Natural killer cell (primary cell): ENCODE measurements around the gene TDRD9. TPM values are rescaled to one million over a fixed set of nuclear protein-coding genes. Genes with fewer than 3 reads are reported as not detected.

Experiments
- ATAC-seq, 3 donors: fragments of 150-1000 bp in 2 of 3; fragments of 200-7000 bp in 1 of 3; cut with Tn5 transposase; 1 replicate in 1 of 3; 2 replicates in 2 of 3; pipeline ENCODE4 v1.10.0; 2021; ENCODE audit warnings: mild to moderate bottlenecking in 2 of 3, moderate library complexity in 2 of 3
- DNase-seq, 2 donors: peaks; one replicate each; pipeline versions ENCODE4 v3.0.0 to v3.0.0-alpha.2; 2013 to 2021; ENCODE audit warnings: mixed read lengths in 1 of 2
- H3K27ac ChIP-seq: one replicate; pipeline ENCODE4 v1.5.1; 2013; ENCODE audit warnings: mild to moderate bottlenecking, low read length
- H3K27me3 ChIP-seq: one replicate; pipeline ENCODE4 v1.6.1; 2013; ENCODE audit warnings: low read length; ENCODE audit not compliant: control insufficient read depth, insufficient read depth
- H3K36me3 ChIP-seq: one replicate; pipeline ENCODE4 v1.6.1; 2013; ENCODE audit warnings: low read length; ENCODE audit not compliant: control insufficient read depth, insufficient read depth
- H3K4me1 ChIP-seq: one replicate; pipeline ENCODE4 v1.6.1; 2013; ENCODE audit warnings: low read length; ENCODE audit not compliant: control insufficient read depth, insufficient read depth
- H3K4me3 ChIP-seq: one replicate; pipeline ENCODE4 v1.5.1; 2013; ENCODE audit warnings: low read length
- H3K9me3 ChIP-seq: one replicate; pipeline ENCODE4 v1.6.1; 2013; ENCODE audit warnings: low read length; ENCODE audit not compliant: control insufficient read depth, insufficient read depth
- H3K27ac Mint-ChIP-seq, 2 donors: one replicate each; pipeline ENCODE4 v1.8.0; 2022; ENCODE audit warnings: mild to moderate bottlenecking in 2 of 2, mixed read lengths in 2 of 2, moderate library complexity in 1 of 2
- H3K27me3 Mint-ChIP-seq, 2 donors: one replicate each; pipeline ENCODE4 v1.8.0; 2022; ENCODE audit warnings: low read depth in 2 of 2, mixed read lengths in 2 of 2
- H3K36me3 Mint-ChIP-seq: one replicate; pipeline ENCODE4 v1.8.0; 2022; ENCODE audit warnings: mixed read lengths
- H3K4me1 Mint-ChIP-seq, 2 donors: one replicate each; pipeline ENCODE4 v1.8.0; 2022; ENCODE audit warnings: mixed read lengths in 2 of 2
- H3K4me3 Mint-ChIP-seq: one replicate; pipeline ENCODE4 v1.8.0; 2022; ENCODE audit warnings: mild to moderate bottlenecking, moderate library complexity, mixed read lengths
- H3K9me3 Mint-ChIP-seq, 2 donors: one replicate each; pipeline ENCODE4 v1.8.0; 2022; ENCODE audit warnings: mixed read lengths in 2 of 2
- WGBS: methylation state at CpG from one replicate; pipeline ENCODE4 v1.1.7; 2013; ENCODE audit warnings: missing lambda C conversion rate; ENCODE audit not compliant: insufficient coverage; 5-methylcytosine and 5-hydroxymethylcytosine counted together
- intact Hi-C: fragments of 100-400 bp; cut with micrococcal nuclease; formaldehyde crosslinking; loops from one replicate; pipeline ENCODE4 v1.14.2; 2022
- total RNA-seq, 4 donors: library from RNA; stranded (reverse); fragments of 120-200 nt in 1 of 4; gene quantifications; one replicate each; pipeline versions ENCODE4 v1.2.3 to v1.2.4, GENCODE V29; 2013 to 2022
- TF ChIP-seq, protein P1 (sequence below): fragments of 200-600 bp; IDR thresholded peaks from one replicate; pipeline ENCODE4 v1.8.0; 2022; ENCODE audit warnings: antibody characterized with exemption

Gene TDRD9
- total RNA-seq, 3 donors from 2014 or later (not counting 1 experiment from before 2014, with no cell fraction given): 0.75 to 2.2 (median 1.4) TPM

DNA sequence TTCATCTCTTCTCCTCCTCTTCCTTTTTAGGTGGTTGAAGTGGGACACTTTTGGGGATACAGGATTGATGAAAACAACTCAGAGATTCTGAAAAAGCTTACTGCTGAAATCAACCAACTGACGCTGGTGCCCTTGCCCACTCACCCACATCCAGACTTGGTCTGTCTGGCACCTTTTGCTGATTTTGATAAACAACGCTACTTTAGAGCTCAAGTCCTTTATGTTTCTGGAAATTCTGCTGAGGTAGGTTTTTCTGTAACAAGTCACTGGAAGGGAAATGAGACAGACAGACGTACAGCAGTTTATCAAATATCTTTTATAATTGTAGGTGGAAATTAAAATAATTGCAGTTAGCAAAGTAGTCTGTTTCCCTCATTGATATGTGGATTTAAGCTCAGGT lies 97.3 kb downstream of the TDRD9 start:
- Mint-ChIP-seq H3K27me3 (peaks cover 11 to 38% of the 10 kb centered on the region in 2 donors), H3K9me3 (no peaks in the 10 kb centered on the region), H3K4me1 (no peaks in the 10 kb centered on the region), H3K36me3 (no peaks in the 10 kb centered on the region), H3K27ac (no peak overlapping the region), H3K4me3 (no peak overlapping the region)
- Histone ChIP-seq H3K27me3 (peaks cover 5% of the 10 kb centered on the region), H3K4me3 (no peak overlapping the region), H3K27ac (no peak overlapping the region), H3K36me3 (no peaks in the 10 kb centered on the region), H3K9me3 (no peaks in the 10 kb centered on the region), H3K4me1 (no peaks in the 10 kb centered on the region)
- TF ChIP-seq, protein P1, sequence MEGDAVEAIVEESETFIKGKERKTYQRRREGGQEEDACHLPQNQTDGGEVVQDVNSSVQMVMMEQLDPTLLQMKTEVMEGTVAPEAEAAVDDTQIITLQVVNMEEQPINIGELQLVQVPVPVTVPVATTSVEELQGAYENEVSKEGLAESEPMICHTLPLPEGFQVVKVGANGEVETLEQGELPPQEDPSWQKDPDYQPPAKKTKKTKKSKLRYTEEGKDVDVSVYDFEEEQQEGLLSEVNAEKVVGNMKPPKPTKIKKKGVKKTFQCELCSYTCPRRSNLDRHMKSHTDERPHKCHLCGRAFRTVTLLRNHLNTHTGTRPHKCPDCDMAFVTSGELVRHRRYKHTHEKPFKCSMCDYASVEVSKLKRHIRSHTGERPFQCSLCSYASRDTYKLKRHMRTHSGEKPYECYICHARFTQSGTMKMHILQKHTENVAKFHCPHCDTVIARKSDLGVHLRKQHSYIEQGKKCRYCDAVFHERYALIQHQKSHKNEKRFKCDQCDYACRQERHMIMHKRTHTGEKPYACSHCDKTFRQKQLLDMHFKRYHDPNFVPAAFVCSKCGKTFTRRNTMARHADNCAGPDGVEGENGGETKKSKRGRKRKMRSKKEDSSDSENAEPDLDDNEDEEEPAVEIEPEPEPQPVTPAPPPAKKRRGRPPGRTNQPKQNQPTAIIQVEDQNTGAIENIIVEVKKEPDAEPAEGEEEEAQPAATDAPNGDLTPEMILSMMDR: no peak
- no peak for DNase-seq
- intact Hi-C loops: no loop called here
- WGBS: 92% methylated on average over 3 of the region's 3 CpGs
- ATAC-seq: no peak

- DNase-seq (no peak), ATAC-seq (no peak)
- H3K9me3 ChIP-seq: no peaks in the 10 kb centered on the region
- TF ChIP-seq, protein P1: no peak
- H3K9me3 Mint-ChIP-seq: no peaks in the 10 kb centered on the region
- no peaks in the 10 kb centered on the region for H3K36me3 Mint-ChIP-seq
- no peaks in the 10 kb centered on the region for H3K36me3 ChIP-seq
- no peak overlapping the region for H3K4me3 ChIP-seq
- H3K27ac ChIP-seq: no peak overlapping the region
- H3K27ac Mint-ChIP-seq: no peak overlapping the region
- 100% methylated on average over 1 of the region's 1 CpG for WGBS
- peaks cover 11 to 33% of the 10 kb centered on the region in 2 donors for H3K27me3 Mint-ChIP-seq
- H3K4me1 ChIP-seq: no peaks in the 10 kb centered on the region
- intact Hi-C loops: no loop called here
- H3K27me3 ChIP-seq: peaks cover 5% of the 10 kb centered on the region
- H3K4me3 Mint-ChIP-seq: no peak overlapping the region
- H3K4me1 Mint-ChIP-seq: no peaks in the 10 kb centered on the region
These were observed 97.8 kb downstream of the TDRD9 start for GRCh38 chr14:104026024-104026423.

DNA sequence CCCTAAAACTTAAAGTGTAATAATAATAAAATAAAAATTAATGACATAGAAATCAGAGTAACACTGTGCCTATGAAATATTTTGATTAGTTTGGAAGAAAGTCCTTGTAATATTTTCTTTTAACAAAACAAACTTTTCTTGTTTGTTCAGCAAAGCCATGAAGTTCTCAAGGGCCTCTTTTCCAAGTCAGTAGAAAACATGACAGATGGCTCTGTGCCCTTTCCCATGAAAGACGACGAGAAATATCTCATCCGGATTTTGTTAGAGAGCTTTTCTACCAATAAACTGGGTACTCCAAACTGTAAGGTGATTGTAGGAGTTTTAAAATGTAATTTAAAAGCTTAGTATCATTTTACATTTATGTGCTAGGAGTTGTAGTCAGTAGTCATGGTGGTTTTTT lies 102.7 kb downstream of the TDRD9 start:
- Mint-ChIP-seq H3K9me3 (no peaks in the 10 kb centered on the region), H3K36me3 (no peaks in the 10 kb centered on the region), H3K27me3 (peaks cover 25 to 42% of the 10 kb centered on the region in 2 donors), H3K27ac (no peak overlapping the region), H3K4me3 (no peak overlapping the region), H3K4me1 (no peaks in the 10 kb centered on the region)
- no peak for ATAC-seq
- no peak for DNase-seq
- Histone ChIP-seq H3K4me1 (no peaks in the 10 kb centered on the region), H3K4me3 (no peak overlapping the region), H3K27me3 (peaks cover 5% of the 10 kb centered on the region), H3K36me3 (no peaks in the 10 kb centered on the region), H3K27ac (no peak overlapping the region), H3K9me3 (no peaks in the 10 kb centered on the region)
- WGBS: 100% methylated on average over 3 of the region's 3 CpGs
- intact Hi-C loops: no loop called here
- TF ChIP-seq, protein P1: no peak

GRCh38 chr14:104031384-104031783 lies 103.1 kb downstream of the TDRD9 start:
- H3K4me1 Mint-ChIP-seq: no peaks in the 10 kb centered on the region
- Histone ChIP-seq H3K4me3 (no peak overlapping the region), H3K9me3 (no peaks in the 10 kb centered on the region), H3K27ac (no peak overlapping the region), H3K4me1 (no peaks in the 10 kb centered on the region), H3K36me3 (no peaks in the 10 kb centered on the region), H3K27me3 (peaks cover 5% of the 10 kb centered on the region)
- ATAC-seq (no peak), DNase-seq (no peak)
- intact Hi-C loops: no loop called here
- H3K27ac Mint-ChIP-seq: no peak overlapping the region
- no peak overlapping the region for H3K4me3 Mint-ChIP-seq
- 78% methylated on average over 5 of the region's 5 CpGs for WGBS
- H3K27me3 Mint-ChIP-seq: peaks cover 25 to 45% of the 10 kb centered on the region in 2 donors
- no peaks in the 10 kb centered on the region for H3K36me3 Mint-ChIP-seq
- TF ChIP-seq, protein P1: no peak
- no peaks in the 10 kb centered on the region for H3K9me3 Mint-ChIP-seq
